ENCODE results near the gene SLC37A3. TPM values are rescaled to one million over a fixed set of nuclear protein-coding genes. Genes with fewer than 3 reads are reported as not detected.
A peak's percentile ranks its signal among the peaks of the same experiment; 100 is the strongest.

Gene SLC37A3
- total RNA-seq, 1 experiment from 2014 or later = 22.1 TPM

DNA sequence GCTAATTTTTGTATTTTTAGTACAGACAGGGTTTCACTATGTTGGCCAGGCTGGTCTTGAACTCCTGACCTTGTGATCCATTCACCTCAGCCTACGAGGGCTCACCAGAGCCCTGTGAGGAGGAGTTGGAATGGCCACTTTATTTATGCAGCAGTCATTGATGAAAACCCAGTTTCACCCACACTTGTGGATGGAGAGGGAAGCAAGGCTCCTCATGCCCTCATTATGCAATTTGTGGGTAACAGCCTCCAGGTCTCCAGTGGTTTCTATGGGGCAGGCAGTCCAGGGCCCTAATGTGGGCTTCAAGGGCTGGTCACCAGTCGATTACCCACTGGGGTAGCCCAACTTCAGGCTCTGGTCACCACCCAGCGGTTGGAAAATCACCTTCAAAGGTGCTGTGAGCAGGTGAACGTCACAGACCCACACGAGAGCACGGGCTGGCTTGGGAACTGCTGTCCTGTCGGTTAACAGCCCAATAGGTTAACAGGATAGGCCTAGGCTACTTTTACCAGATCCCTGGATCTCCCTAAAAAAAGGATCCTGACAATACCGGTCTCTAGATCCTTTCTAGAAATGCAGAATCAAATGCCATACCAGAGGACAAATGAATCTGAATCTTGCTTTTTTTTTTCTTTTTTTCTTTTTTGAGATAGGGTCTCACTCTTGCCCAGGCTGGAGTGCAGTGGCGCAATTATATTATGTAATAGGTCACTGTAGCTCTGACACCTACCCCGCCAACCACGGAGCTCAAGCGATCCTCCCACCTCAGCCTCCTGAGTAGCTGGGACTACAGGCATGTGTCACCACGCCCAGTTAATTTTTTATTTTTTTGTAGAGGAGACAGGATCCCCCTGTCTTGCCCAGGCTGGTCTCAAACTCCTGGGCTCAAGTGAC lies 97.8 kb downstream of the SLC37A3 start:
- ChIA-PET POLR2A (ENCODE audit: unreplicated experiment) (no interaction called here), CTCF (no interaction called here)
- Histone ChIP-seq H3K79me2 (ENCODE audit: low read length) (no peaks in the 10 kb centered on the region), H3K4me3 (ENCODE audit: low read length) (no peak overlapping the region), H3F3A (ENCODE audit: low read length, unreplicated experiment) (no peaks in the 10 kb centered on the region), H3K36me3 (ENCODE audit: low read depth, low read length) (no peaks in the 10 kb centered on the region), H3K9me2 (replicated peaks; ENCODE audit: low read length) (no peaks in the 10 kb centered on the region), H4K20me1 (ENCODE audit: low read length) (no peaks in the 10 kb centered on the region), H3K27ac (ENCODE audit: low read length) (no peak overlapping the region), H3K4me2 (ENCODE audit: low read length) (no peak overlapping the region), H2AFZ (ENCODE audit: low read length) (no peak overlapping the region), H3K9ac (ENCODE audit: low read length) (no peak overlapping the region), H3K9me3 (ENCODE audit: low read length) (no peaks in the 10 kb centered on the region), H3K27me3 (ENCODE audit: low read length) (no peaks in the 10 kb centered on the region), H3K4me1 (ENCODE audit: insufficient read depth, low read length) (no peaks in the 10 kb centered on the region)
- DNase-seq = no peak
- no peak for ATAC-seq
- TF ChIP-seq, protein P1, sequence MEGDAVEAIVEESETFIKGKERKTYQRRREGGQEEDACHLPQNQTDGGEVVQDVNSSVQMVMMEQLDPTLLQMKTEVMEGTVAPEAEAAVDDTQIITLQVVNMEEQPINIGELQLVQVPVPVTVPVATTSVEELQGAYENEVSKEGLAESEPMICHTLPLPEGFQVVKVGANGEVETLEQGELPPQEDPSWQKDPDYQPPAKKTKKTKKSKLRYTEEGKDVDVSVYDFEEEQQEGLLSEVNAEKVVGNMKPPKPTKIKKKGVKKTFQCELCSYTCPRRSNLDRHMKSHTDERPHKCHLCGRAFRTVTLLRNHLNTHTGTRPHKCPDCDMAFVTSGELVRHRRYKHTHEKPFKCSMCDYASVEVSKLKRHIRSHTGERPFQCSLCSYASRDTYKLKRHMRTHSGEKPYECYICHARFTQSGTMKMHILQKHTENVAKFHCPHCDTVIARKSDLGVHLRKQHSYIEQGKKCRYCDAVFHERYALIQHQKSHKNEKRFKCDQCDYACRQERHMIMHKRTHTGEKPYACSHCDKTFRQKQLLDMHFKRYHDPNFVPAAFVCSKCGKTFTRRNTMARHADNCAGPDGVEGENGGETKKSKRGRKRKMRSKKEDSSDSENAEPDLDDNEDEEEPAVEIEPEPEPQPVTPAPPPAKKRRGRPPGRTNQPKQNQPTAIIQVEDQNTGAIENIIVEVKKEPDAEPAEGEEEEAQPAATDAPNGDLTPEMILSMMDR (conservative IDR thresholded peaks at IDR 0.05; ENCODE audit: low read depth, low read length) = no peak
- TF ChIP-seq EZH2phosphoT487 (IDR thresholded peaks at IDR 0.05; ENCODE audit: borderline replicate concordance, low read length) (no peak), EZH2 (IDR thresholded peaks at IDR 0.05; ENCODE audit: low read length, unreplicated experiment) (no peak)
- intact Hi-C loops (cut with micrococcal nuclease) = no loop called here
- no TSS peak for BruUV-seq (replicated peaks)

DNA sequence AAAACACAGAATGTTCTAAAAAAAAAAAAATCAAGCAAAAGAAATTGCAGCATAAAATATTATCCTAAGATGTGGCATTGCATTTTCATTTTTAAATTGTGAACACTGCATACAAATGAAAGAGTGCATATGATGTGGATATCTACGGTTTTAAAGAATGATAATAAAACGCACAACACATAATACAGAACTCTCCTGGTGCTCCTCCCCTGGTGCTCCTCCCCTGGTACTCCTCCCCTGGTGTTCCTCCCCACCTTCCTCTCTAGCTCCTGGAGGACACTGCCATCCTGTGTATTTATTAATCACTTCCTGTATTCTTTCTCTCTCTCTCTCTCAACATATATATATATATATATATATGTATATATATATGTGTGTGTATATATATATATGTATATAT lies 100.1 kb downstream of the SLC37A3 start:
- Histone ChIP-seq H3K4me3 (ENCODE audit: low read length) (no peak overlapping the region), H3K4me2 (ENCODE audit: low read length) (no peak overlapping the region), H3K4me1 (ENCODE audit: insufficient read depth, low read length) (no peaks in the 10 kb centered on the region), H3K27ac (ENCODE audit: low read length) (no peak overlapping the region), H2AFZ (ENCODE audit: low read length) (no peak overlapping the region), H3K9me2 (replicated peaks; ENCODE audit: low read length) (no peaks in the 10 kb centered on the region), H3K36me3 (ENCODE audit: low read depth, low read length) (no peaks in the 10 kb centered on the region), H3K27me3 (ENCODE audit: low read length) (no peaks in the 10 kb centered on the region), H3K9me3 (ENCODE audit: low read length) (no peaks in the 10 kb centered on the region), H3K9ac (ENCODE audit: low read length) (no peak overlapping the region), H4K20me1 (ENCODE audit: low read length) (no peaks in the 10 kb centered on the region), H3K79me2 (ENCODE audit: low read length) (no peaks in the 10 kb centered on the region), H3F3A (ENCODE audit: low read length, unreplicated experiment) (no peaks in the 10 kb centered on the region)
- CTCF ChIA-PET = no interaction called here
- POLR2A ChIA-PET (ENCODE audit: unreplicated experiment) = no interaction called here
- ATAC-seq = no peak; the same call in 1 of the 2 replicates
- intact Hi-C loops (cut with micrococcal nuclease) = no loop called here
- no TSS peak for BruUV-seq (replicated peaks)
- no peak for DNase-seq
- TF ChIP-seq EZH2 (IDR thresholded peaks at IDR 0.05; ENCODE audit: low read length, unreplicated experiment) (no peak), EZH2phosphoT487 (IDR thresholded peaks at IDR 0.05; ENCODE audit: borderline replicate concordance, low read length) (no peak)
- TF ChIP-seq, protein P1 (conservative IDR thresholded peaks at IDR 0.05; ENCODE audit: low read depth, low read length) = no peak

DNA sequence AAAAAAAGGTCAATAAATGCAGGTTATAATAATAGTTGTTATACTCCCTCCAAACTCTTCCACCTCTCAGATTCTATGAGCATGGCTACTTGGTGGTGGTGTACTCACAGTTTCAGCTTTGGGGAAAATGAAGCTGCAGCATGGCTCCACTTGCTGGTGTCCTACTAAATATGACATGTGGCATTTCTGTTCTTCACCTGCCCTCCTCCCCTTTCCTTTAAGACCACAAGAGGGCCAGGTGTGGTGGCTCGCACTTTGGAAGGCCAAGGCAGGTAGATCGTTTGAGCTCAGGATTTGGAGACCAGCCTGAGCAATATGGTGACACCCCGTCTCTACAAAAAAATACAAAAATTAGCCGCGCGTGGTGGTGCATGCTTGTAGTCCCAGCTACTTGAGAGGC lies 101.1 kb downstream of the SLC37A3 start:
- no peak for ATAC-seq
- H3K79me2 ChIP-seq (ENCODE audit: low read length) = no peaks in the 10 kb centered on the region
- no peaks in the 10 kb centered on the region for H3K36me3 ChIP-seq (ENCODE audit: low read depth, low read length)
- no peaks in the 10 kb centered on the region for H3K9me3 ChIP-seq (ENCODE audit: low read length)
- H3K9me2 ChIP-seq (replicated peaks; ENCODE audit: low read length) = no peaks in the 10 kb centered on the region
- H3K27me3 ChIP-seq (ENCODE audit: low read length) = no peaks in the 10 kb centered on the region
- H3F3A ChIP-seq (ENCODE audit: low read length, unreplicated experiment) = no peaks in the 10 kb centered on the region
- no peaks in the 10 kb centered on the region for H3K4me1 ChIP-seq (ENCODE audit: insufficient read depth, low read length)
- BruUV-seq (replicated peaks) = no TSS peak
- no peak overlapping the region for H3K4me3 ChIP-seq (ENCODE audit: low read length)
- H3K27ac ChIP-seq (ENCODE audit: low read length) = no peak overlapping the region
- H4K20me1 ChIP-seq (ENCODE audit: low read length) = no peaks in the 10 kb centered on the region
- ChIA-PET CTCF (no interaction called here), POLR2A (ENCODE audit: unreplicated experiment) (no interaction called here)
- peak; percentile 2 for DNase-seq
- TF ChIP-seq EZH2 (IDR thresholded peaks at IDR 0.05; ENCODE audit: low read length, unreplicated experiment) = no peak
- TF ChIP-seq EZH2phosphoT487 (IDR thresholded peaks at IDR 0.05; ENCODE audit: borderline replicate concordance, low read length) = no peak
- TF ChIP-seq, protein P1 (conservative IDR thresholded peaks at IDR 0.05; ENCODE audit: low read depth, low read length) = no peak
- H3K9ac ChIP-seq (ENCODE audit: low read length) = no peak overlapping the region
- no peak overlapping the region for H3K4me2 ChIP-seq (ENCODE audit: low read length)
- H2AFZ ChIP-seq (ENCODE audit: low read length) = no peak overlapping the region
- intact Hi-C loops (cut with micrococcal nuclease) = no loop called here
